Measurements from ENCODE around the gene L1TD1.

L1TD1 gene

DNA sequence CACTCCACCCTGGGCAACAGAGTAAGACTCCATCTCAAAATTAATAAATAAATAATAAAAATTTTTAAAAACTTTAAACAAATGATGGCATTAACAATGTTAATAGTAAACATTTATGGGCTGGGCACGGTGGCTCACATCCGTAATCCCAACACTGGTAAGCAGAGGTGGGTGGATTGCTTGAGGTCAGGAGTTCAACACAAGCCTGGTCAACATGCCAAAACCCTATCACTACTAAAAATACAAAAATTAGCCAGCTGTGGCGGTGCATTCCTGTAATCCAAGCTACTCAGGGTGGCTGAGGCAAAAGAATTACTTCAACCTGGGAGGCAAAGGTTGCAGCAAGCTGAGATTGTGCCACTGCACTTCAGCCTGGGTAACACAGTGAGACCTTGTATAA, 9.0 kb upstream of the L1TD1 start:
- Histone ChIP-seq H3K27ac (ENCODE audit: poor library complexity, severe bottlenecking) (no peak overlapping the region), H3K4me1 (ENCODE audit: insufficient read depth, poor library complexity, severe bottlenecking) (no peaks in the 10 kb centered on the region), H3K36me3 (ENCODE audit: low read depth) (no peaks in the 10 kb centered on the region), H3K9me3 (ENCODE audit: severe bottlenecking) (no peaks in the 10 kb centered on the region), H3K4me3 (ENCODE audit: severe bottlenecking) (no peak overlapping the region), H3K27me3 (ENCODE audit: insufficient read depth, poor library complexity, severe bottlenecking) (no peaks in the 10 kb centered on the region)
- DNase-seq (ENCODE audit: low spot score), result no peak
- TF ChIP-seq CTCF (IDR thresholded peaks at IDR 0.05; ENCODE audit: poor library complexity, severe bottlenecking), result no peak
- ATAC-seq (ENCODE audit: low read depth), result no peak

DNA sequence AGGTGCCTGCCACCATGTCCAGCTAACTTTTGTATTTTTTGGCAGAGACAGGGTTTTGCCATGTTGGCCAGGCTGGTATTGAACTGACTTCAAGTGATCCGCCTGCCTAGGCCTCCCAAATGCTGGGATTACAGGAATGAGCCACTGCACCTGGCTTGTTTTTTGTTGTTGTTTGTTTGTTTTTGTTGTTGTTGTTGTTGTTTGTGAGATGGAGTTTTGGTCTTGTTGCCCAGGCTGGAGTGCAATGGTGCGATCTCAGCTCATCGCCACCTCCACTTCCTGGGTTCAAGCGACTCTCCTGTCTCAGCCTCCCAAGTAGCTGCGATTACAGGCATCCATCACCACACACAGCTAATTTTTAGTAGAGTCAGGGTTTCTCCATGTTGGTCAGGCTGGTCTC, 7.1 kb upstream of the L1TD1 start:
- no peak overlapping the region for H3K27ac ChIP-seq (ENCODE audit: poor library complexity, severe bottlenecking)
- no peaks in the 10 kb centered on the region for H3K36me3 ChIP-seq (ENCODE audit: low read depth)
- H3K4me1 ChIP-seq (ENCODE audit: insufficient read depth, poor library complexity, severe bottlenecking), result no peaks in the 10 kb centered on the region
- no peaks in the 10 kb centered on the region for H3K27me3 ChIP-seq (ENCODE audit: insufficient read depth, poor library complexity, severe bottlenecking)
- ATAC-seq (ENCODE audit: low read depth), result no peak
- no peak for TF ChIP-seq CTCF (IDR thresholded peaks at IDR 0.05; ENCODE audit: poor library complexity, severe bottlenecking)
- no peaks in the 10 kb centered on the region for H3K9me3 ChIP-seq (ENCODE audit: severe bottlenecking)
- H3K4me3 ChIP-seq (ENCODE audit: severe bottlenecking), result no peak overlapping the region
- no peak for DNase-seq (ENCODE audit: low spot score)

DNA sequence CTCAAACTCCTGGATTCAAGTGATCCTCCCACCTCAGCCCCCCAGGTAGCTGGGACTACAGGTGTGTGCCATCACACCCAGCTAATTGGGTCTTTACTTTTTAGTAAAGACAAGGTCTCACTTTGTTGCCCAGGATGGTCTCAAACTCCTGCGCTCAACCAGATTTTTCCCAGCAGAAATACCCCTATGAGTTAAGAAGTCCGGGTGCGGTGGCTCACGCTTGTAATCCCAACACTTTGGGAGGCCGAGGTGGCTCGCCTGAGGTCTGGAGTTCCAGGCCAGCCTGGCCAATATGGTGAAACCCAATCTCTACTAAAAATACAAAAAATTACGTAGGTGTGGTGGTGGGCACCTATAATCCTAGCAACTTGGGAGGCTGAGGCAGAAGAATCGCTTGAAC, 6.5 kb upstream of the L1TD1 start:
- no peak for ATAC-seq (ENCODE audit: low read depth)
- Histone ChIP-seq H3K9me3 (ENCODE audit: severe bottlenecking) (no peaks in the 10 kb centered on the region), H3K36me3 (ENCODE audit: low read depth) (no peaks in the 10 kb centered on the region), H3K27ac (ENCODE audit: poor library complexity, severe bottlenecking) (no peak overlapping the region), H3K4me1 (ENCODE audit: insufficient read depth, poor library complexity, severe bottlenecking) (no peaks in the 10 kb centered on the region), H3K27me3 (ENCODE audit: insufficient read depth, poor library complexity, severe bottlenecking) (no peaks in the 10 kb centered on the region), H3K4me3 (ENCODE audit: severe bottlenecking) (no peak overlapping the region)
- no peak for DNase-seq (ENCODE audit: low spot score)
- no peak for TF ChIP-seq CTCF (IDR thresholded peaks at IDR 0.05; ENCODE audit: poor library complexity, severe bottlenecking)

GRCh38 chr1:62196086-62196690, 1.5 kb downstream of the L1TD1 start:
- TF ChIP-seq CTCF (IDR thresholded peaks at IDR 0.05; ENCODE audit: poor library complexity, severe bottlenecking), result no peak
- Histone ChIP-seq H3K27ac (ENCODE audit: poor library complexity, severe bottlenecking) (no peak overlapping the region), H3K36me3 (ENCODE audit: low read depth) (no peaks in the 10 kb centered on the region), H3K27me3 (ENCODE audit: insufficient read depth, poor library complexity, severe bottlenecking) (no peaks in the 10 kb centered on the region), H3K9me3 (ENCODE audit: severe bottlenecking) (no peaks in the 10 kb centered on the region), H3K4me3 (ENCODE audit: severe bottlenecking) (no peak overlapping the region), H3K4me1 (ENCODE audit: insufficient read depth, poor library complexity, severe bottlenecking) (no peaks in the 10 kb centered on the region)
- ATAC-seq (ENCODE audit: low read depth) (no peak), DNase-seq (ENCODE audit: low spot score) (no peak)

DNA sequence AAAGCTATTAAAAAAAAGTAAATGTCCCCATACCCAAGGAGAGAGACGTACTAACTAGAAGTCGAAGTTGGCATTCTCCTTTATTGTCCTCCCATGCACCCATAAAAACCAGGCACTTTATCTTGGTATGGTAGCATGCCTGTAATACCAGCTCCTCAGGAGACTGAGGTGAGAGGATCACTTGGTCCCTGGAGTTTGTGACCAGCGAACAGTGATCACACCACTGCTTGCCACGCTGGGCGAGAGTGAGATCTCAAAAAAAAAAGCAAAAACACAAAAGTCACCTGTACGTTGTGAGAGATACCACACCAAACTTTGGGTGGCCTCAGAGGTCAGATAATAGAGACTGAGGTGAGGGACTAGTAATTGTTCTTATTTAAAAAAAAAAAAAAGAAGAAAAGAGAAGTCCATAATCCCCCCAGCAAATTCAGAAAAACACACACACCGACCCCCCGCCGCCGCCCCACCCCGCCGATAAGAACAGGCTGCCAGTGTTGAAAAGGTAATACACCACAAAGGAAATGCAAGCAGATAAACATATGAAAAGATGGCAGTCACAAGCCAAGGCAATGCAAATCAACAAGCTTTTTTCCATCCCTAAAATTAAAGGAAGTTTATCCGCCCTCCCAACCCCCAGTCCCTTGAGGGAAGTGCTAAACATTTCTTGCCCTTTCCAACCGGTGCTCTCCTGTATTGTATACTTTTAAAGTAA, 3.6 kb downstream of the L1TD1 start:
- ATAC-seq (ENCODE audit: low read depth), result no peak
- no peaks in the 10 kb centered on the region for H3K36me3 ChIP-seq (ENCODE audit: low read depth)
- no peak for TF ChIP-seq CTCF (IDR thresholded peaks at IDR 0.05; ENCODE audit: poor library complexity, severe bottlenecking)

More for the DNA sequence above, 3.6 kb downstream of the L1TD1 start:
- Histone ChIP-seq H3K9me3 (ENCODE audit: severe bottlenecking) (no peaks in the 10 kb centered on the region), H3K27me3 (ENCODE audit: insufficient read depth, poor library complexity, severe bottlenecking) (no peaks in the 10 kb centered on the region), H3K4me3 (ENCODE audit: severe bottlenecking) (no peak overlapping the region), H3K4me1 (ENCODE audit: insufficient read depth, poor library complexity, severe bottlenecking) (no peaks in the 10 kb centered on the region), H3K27ac (ENCODE audit: poor library complexity, severe bottlenecking) (no peak overlapping the region)
- DNase-seq (ENCODE audit: low spot score), result no peak
